ENCODE results near the gene CELF6. TPM values are rescaled to one million over a fixed set of nuclear protein-coding genes. Genes with fewer than 3 reads are reported as not detected.
A peak's percentile ranks its signal among the peaks of the same experiment; 100 is the strongest.

The CELF6 gene
- total RNA-seq, 1 experiment from 2014 or later, result not detected

DNA sequence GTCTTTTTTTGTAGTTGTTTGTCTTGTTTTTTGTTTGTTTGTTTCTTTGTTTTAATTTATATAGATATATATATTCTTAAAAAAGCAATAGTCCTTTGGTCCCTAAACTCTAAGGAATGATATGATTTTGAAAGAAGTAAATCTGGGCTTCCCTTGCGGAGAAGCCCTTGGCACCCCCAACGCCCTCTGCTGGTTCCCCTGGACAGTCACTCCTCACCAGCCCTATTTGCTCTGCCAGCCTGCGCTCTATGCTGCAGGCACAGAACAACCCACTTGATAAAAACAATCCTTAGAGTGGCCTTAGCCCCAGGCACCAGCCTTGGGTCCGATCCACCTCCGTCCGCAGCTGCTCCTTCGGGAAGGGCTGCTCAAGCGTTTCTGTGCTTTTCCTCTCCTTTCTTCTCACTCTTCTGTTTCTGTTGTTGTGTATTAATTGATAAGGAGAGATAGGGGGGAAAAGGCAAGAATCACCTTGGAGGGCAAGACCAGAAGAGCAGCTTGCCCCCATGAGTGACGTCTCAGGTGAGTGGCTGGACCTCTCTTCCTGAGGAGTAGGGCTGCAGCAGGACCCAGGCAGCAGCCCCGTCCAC lies 33.9 kb downstream of the CELF6 start:
- H3K27me3 ChIP-seq (replicated peaks; ENCODE audit: insufficient read depth, low read depth, low read length, poor library complexity), result no peaks in the 10 kb centered on the region
- no peak overlapping the region for H3K4me3 ChIP-seq (ENCODE audit: low read depth, low read length, poor library complexity, severe bottlenecking)
- no peaks in the 10 kb centered on the region for H3K9me3 ChIP-seq (ENCODE audit: low read depth, low read length, poor library complexity, severe bottlenecking)
- TF ChIP-seq EZH2 (IDR thresholded peaks at IDR 0.05; ENCODE audit: borderline replicate concordance, low read depth, low read length, poor library complexity, severe bottlenecking), result no peak
- TF ChIP-seq, protein P1, sequence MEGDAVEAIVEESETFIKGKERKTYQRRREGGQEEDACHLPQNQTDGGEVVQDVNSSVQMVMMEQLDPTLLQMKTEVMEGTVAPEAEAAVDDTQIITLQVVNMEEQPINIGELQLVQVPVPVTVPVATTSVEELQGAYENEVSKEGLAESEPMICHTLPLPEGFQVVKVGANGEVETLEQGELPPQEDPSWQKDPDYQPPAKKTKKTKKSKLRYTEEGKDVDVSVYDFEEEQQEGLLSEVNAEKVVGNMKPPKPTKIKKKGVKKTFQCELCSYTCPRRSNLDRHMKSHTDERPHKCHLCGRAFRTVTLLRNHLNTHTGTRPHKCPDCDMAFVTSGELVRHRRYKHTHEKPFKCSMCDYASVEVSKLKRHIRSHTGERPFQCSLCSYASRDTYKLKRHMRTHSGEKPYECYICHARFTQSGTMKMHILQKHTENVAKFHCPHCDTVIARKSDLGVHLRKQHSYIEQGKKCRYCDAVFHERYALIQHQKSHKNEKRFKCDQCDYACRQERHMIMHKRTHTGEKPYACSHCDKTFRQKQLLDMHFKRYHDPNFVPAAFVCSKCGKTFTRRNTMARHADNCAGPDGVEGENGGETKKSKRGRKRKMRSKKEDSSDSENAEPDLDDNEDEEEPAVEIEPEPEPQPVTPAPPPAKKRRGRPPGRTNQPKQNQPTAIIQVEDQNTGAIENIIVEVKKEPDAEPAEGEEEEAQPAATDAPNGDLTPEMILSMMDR (conservative IDR thresholded peaks at IDR 0.05; ENCODE audit: low read depth, low read length), result peak; percentile 62
- ChIA-PET CTCF (no interaction called here), POLR2A (ENCODE audit: low non-redundant PET) (no interaction called here)
- H3K27ac ChIP-seq (ENCODE audit: low read depth, low read length, poor library complexity, severe bottlenecking), result no peak overlapping the region
- intact Hi-C loops (cut with micrococcal nuclease; ENCODE audit: unreplicated experiment), result loop anchor here (5.0 kb wide), 1 partner anchor 89 kb away; the partner anchor contains the start of gene GRAMD2A
- no peaks in the 10 kb centered on the region for H3K4me1 ChIP-seq (ENCODE audit: insufficient read depth, low read length, poor library complexity, severe bottlenecking)
- no TSS peak for BruUV-seq (replicated peaks)
- H3K36me3 ChIP-seq (ENCODE audit: insufficient read depth, low read length, poor library complexity, severe bottlenecking), result no peaks in the 10 kb centered on the region
- peak; percentile 52 for DNase-seq (ENCODE audit: low spot score)

DNA sequence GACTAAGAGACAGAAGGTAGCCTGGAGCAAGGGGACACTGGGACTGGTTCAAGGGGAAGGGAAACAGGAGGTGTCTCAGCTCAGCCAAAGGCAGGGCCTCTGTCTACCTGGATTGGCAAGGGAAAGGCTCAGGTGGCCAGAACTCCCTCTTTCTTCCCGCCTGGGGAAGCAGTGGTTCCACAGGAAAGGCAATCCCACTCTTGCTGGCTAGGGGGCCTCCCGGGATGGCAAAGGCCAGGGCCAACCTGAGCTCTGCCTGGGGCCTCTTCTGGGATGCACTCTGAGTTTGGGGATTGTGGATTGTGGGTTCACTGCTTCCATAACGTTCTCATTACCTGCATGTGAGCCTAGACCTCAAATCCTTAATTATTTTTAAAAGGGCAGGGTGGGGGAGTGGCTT lies 34.6 kb downstream of the CELF6 start:
- Histone ChIP-seq H3K36me3 (ENCODE audit: insufficient read depth, low read length, poor library complexity, severe bottlenecking) (no peaks in the 10 kb centered on the region), H3K9me3 (ENCODE audit: low read depth, low read length, poor library complexity, severe bottlenecking) (no peaks in the 10 kb centered on the region), H3K27me3 (replicated peaks; ENCODE audit: insufficient read depth, low read depth, low read length, poor library complexity) (no peaks in the 10 kb centered on the region), H3K4me1 (ENCODE audit: insufficient read depth, low read length, poor library complexity, severe bottlenecking) (no peaks in the 10 kb centered on the region), H3K4me3 (ENCODE audit: low read depth, low read length, poor library complexity, severe bottlenecking) (no peak overlapping the region), H3K27ac (ENCODE audit: low read depth, low read length, poor library complexity, severe bottlenecking) (no peak overlapping the region)
- no peak for DNase-seq (ENCODE audit: low spot score)
- ChIA-PET POLR2A (ENCODE audit: low non-redundant PET) (no interaction called here), CTCF (no interaction called here)
- intact Hi-C loops (cut with micrococcal nuclease; ENCODE audit: unreplicated experiment), result loop anchor here (5.0 kb wide), 1 partner anchor 88 kb away; the partner anchor contains the start of gene GRAMD2A
- BruUV-seq (replicated peaks), result no TSS peak
- TF ChIP-seq, protein P1 (conservative IDR thresholded peaks at IDR 0.05; ENCODE audit: low read depth, low read length), result no peak
- TF ChIP-seq EZH2 (IDR thresholded peaks at IDR 0.05; ENCODE audit: borderline replicate concordance, low read depth, low read length, poor library complexity, severe bottlenecking), result no peak

DNA sequence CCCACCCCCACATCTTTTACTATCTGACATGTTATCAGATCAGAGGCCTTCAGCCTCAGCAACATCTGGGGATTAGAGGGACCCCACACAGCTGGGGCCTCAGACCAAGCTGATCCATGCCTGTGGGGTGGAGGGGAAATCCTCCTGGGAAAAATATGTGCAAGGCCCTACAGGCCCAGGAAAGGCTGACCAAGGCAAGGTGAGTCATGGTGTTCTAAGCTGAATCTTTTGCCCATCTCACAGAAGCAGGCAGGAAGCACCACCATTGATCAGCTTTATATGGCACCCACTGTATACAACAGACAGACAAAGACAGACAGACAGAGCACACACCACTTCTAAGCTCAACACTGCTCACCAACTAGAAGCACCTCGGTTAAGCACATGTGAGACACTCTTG lies 35.2 kb downstream of the CELF6 start:
- intact Hi-C loops (cut with micrococcal nuclease; ENCODE audit: unreplicated experiment), result loop anchor here (5.0 kb wide), 1 partner anchor 87 kb away; the partner anchor contains the start of gene GRAMD2A
- POLR2A ChIA-PET (ENCODE audit: low non-redundant PET), result no interaction called here
- Histone ChIP-seq H3K4me3 (ENCODE audit: low read depth, low read length, poor library complexity, severe bottlenecking) (no peak overlapping the region), H3K4me1 (ENCODE audit: insufficient read depth, low read length, poor library complexity, severe bottlenecking) (no peaks in the 10 kb centered on the region), H3K27me3 (replicated peaks; ENCODE audit: insufficient read depth, low read depth, low read length, poor library complexity) (no peaks in the 10 kb centered on the region), H3K9me3 (ENCODE audit: low read depth, low read length, poor library complexity, severe bottlenecking) (no peaks in the 10 kb centered on the region), H3K27ac (ENCODE audit: low read depth, low read length, poor library complexity, severe bottlenecking) (no peak overlapping the region), H3K36me3 (ENCODE audit: insufficient read depth, low read length, poor library complexity, severe bottlenecking) (no peaks in the 10 kb centered on the region)
- CTCF ChIA-PET, result no interaction called here
- DNase-seq (ENCODE audit: low spot score), result no peak
- no TSS peak for BruUV-seq (replicated peaks)
- no peak for TF ChIP-seq EZH2 (IDR thresholded peaks at IDR 0.05; ENCODE audit: borderline replicate concordance, low read depth, low read length, poor library complexity, severe bottlenecking)
- TF ChIP-seq, protein P1 (conservative IDR thresholded peaks at IDR 0.05; ENCODE audit: low read depth, low read length), result no peak
